ENCODE data around the gene MNX1.

The MNX1 gene

DNA sequence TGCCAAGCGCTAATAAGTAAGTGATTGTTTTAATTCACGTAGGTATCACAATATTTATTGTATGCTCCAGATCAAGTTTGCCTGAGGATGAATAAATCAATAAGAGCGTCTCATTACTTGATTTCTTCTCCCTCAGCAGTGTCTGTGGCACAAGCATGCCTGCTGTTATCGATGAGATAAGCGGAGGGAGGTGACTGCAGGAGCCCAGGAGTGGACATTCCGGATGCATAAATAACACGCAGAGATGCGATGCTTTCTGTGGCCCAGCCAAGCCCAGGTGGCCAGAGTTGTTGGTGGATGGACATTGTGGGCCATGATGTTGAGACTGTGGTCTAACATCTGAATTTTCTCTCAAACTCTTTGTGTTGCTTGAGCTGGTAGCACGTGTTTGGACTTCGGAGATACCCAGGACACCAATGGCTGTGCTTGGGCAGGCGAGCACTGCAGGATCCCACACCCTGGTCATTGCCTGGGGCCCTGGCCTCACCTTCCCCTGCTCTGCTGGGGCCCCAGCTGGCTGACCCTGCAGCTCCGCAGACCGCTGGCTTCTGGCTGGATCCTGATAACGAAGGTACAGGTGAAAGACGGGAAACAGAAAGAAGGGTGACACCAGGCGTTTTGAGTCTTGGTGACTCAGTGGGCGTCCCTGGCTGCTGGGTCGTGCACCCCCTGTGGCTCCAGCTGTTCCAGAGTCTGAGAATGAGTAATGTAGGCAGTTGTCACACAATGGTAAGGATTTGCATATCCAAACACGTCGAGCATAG, 31.2 kb upstream of the MNX1 start:
- H3K4me3 ChIP-seq (ENCODE audit: low read depth, low read length), result no peak overlapping the region
- TF ChIP-seq, protein P1, sequence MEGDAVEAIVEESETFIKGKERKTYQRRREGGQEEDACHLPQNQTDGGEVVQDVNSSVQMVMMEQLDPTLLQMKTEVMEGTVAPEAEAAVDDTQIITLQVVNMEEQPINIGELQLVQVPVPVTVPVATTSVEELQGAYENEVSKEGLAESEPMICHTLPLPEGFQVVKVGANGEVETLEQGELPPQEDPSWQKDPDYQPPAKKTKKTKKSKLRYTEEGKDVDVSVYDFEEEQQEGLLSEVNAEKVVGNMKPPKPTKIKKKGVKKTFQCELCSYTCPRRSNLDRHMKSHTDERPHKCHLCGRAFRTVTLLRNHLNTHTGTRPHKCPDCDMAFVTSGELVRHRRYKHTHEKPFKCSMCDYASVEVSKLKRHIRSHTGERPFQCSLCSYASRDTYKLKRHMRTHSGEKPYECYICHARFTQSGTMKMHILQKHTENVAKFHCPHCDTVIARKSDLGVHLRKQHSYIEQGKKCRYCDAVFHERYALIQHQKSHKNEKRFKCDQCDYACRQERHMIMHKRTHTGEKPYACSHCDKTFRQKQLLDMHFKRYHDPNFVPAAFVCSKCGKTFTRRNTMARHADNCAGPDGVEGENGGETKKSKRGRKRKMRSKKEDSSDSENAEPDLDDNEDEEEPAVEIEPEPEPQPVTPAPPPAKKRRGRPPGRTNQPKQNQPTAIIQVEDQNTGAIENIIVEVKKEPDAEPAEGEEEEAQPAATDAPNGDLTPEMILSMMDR (IDR thresholded peaks at IDR 0.05; ENCODE audit: control insufficient read depth, extremely low read depth, insufficient read depth), result no peak
- no peak for DNase-seq (ENCODE audit: low read depth)

GRCh38 chr7:157041004-157041403, 30.5 kb upstream of the MNX1 start:
- H3K4me3 ChIP-seq (ENCODE audit: low read depth, low read length), result no peak overlapping the region
- DNase-seq (ENCODE audit: low read depth), result peak; percentile 7
- TF ChIP-seq, protein P1 (IDR thresholded peaks at IDR 0.05; ENCODE audit: control insufficient read depth, extremely low read depth, insufficient read depth), result no peak

GRCh38 chr7:157037635-157038034, 27.2 kb upstream of the MNX1 start:
- no peak overlapping the region for H3K4me3 ChIP-seq (ENCODE audit: low read depth, low read length)
- DNase-seq (ENCODE audit: low read depth), result no peak
- TF ChIP-seq, protein P1 (IDR thresholded peaks at IDR 0.05; ENCODE audit: control insufficient read depth, extremely low read depth, insufficient read depth), result no peak

DNA sequence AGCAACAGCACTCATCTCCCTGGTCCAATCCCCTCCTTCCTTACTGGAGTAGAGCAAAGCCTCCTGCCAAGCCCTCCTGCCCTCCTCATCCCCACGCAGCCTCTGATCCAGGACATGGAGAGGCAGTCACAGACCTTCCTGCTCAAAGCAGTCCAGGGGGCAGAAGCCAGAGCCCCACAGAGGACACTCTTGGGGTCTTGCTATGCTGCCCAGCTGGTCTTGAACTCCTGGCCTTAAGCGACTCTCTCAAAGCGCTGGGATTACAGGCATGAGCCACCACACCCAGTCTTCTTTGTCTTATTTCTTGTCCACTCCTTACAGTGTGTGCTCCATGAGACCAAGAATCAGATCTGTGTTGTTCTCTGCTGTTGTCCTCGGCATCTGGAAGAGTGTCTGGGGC, 26.6 kb upstream of the MNX1 start:
- no peak for DNase-seq (ENCODE audit: low read depth)
- H3K4me3 ChIP-seq (ENCODE audit: low read depth, low read length), result no peak overlapping the region
- TF ChIP-seq, protein P1 (IDR thresholded peaks at IDR 0.05; ENCODE audit: control insufficient read depth, extremely low read depth, insufficient read depth), result no peak

GRCh38 chr7:157035979-157036378, 25.5 kb upstream of the MNX1 start:
- TF ChIP-seq, protein P1 (IDR thresholded peaks at IDR 0.05; ENCODE audit: control insufficient read depth, extremely low read depth, insufficient read depth), result no peak
- no peak for DNase-seq (ENCODE audit: low read depth)
- H3K4me3 ChIP-seq (ENCODE audit: low read depth, low read length), result no peak overlapping the region

- no peak overlapping the region for H3K4me3 ChIP-seq (ENCODE audit: low read depth, low read length)
- DNase-seq (ENCODE audit: low read depth), result no peak
- TF ChIP-seq, protein P1 (IDR thresholded peaks at IDR 0.05; ENCODE audit: control insufficient read depth, extremely low read depth, insufficient read depth), result no peak
Measured at GRCh38 chr7:157035302-157035701, 24.8 kb upstream of the MNX1 start.

Data from LNCaP clone FGC (cell line).